GM23338 (cell line): ENCODE results near the gene ARMC9. TPM values are rescaled to one million over a fixed set of nuclear protein-coding genes. Genes with fewer than 3 reads are reported as not detected.

ENCODE experiments used
- ATAC-seq: fragments of 200-7000 bp; cut with Tn5 transposase; 3 replicates; pipeline ENCODE4 v1.9.1; 2020
- DNase-seq: peaks from one replicate; pipeline ENCODE4 v3.0.0-alpha.2; 2015; ENCODE audit warnings: low spot score
- H2AFZ ChIP-seq: fragments of 200-600 bp; sonication (generic); 2 replicates; pipeline ENCODE4 v1.8.0; 2016; ENCODE audit warnings: antibody characterized with exemption, mild to moderate bottlenecking, moderate library complexity
- H3F3A ChIP-seq: fragments of 200-600 bp; sonication (generic); replicated peaks from 2 replicates; pipeline ENCODE4 v1.8.0; 2017; ENCODE audit warnings: antibody characterized with exemption, mixed run types, low read depth
- H3K27ac ChIP-seq: fragments of 200-600 bp; sonication (generic); 2 replicates; pipeline ENCODE4 v1.6.1; 2016; ENCODE audit warnings: low read depth
- H3K27me3 ChIP-seq: fragments of 200-600 bp; sonication (generic); 2 replicates; pipeline ENCODE4 v1.8.0; 2016; ENCODE audit warnings: mild to moderate bottlenecking, mixed run types, moderate library complexity; ENCODE audit not compliant: insufficient read depth
- H3K36me3 ChIP-seq: fragments of 200-600 bp; sonication (generic); 2 replicates; pipeline ENCODE4 v1.8.0; 2016; ENCODE audit warnings: mild to moderate bottlenecking; ENCODE audit not compliant: insufficient read depth
- H3K4me1 ChIP-seq: fragments of 200-600 bp; sonication (generic); 2 replicates; pipeline ENCODE4 v1.8.0; 2016; ENCODE audit warnings: mild to moderate bottlenecking, moderate library complexity; ENCODE audit not compliant: insufficient read depth
- H3K4me2 ChIP-seq: fragments of 200-600 bp; sonication (generic); 2 replicates; pipeline ENCODE4 v1.7.1; 2017; ENCODE audit warnings: mixed run types
- H3K4me3 ChIP-seq: fragments of 200-600 bp; sonication (generic); 2 replicates; pipeline ENCODE4 v1.6.1; 2016; ENCODE audit warnings: mixed run types
- H3K79me2 ChIP-seq: fragments of 200-600 bp; sonication (generic); replicated peaks from 2 replicates; pipeline ENCODE4 v1.8.0; 2017; ENCODE audit warnings: mild to moderate bottlenecking; ENCODE audit not compliant: insufficient read depth
- H3K9me2 ChIP-seq: fragments of 200-600 bp; sonication (generic); 2 replicates; pipeline ENCODE4 v1.8.0; 2017; ENCODE audit not compliant: insufficient read depth
- H4K20me1 ChIP-seq: fragments of 200-600 bp; sonication (generic); replicated peaks from 2 replicates; pipeline ENCODE4 v1.8.0; 2017; ENCODE audit warnings: mild to moderate bottlenecking; ENCODE audit not compliant: insufficient read depth
- H3K27ac Mint-ChIP-seq: 2 replicates; pipeline ENCODE4 v1.8.0; 2020; ENCODE audit warnings: inconsistent platforms, mild to moderate bottlenecking, moderate library complexity, mixed read lengths
- H3K27me3 Mint-ChIP-seq: 3 replicates; pipeline ENCODE4 v1.8.0; 2022; ENCODE audit warnings: low read depth, mild to moderate bottlenecking, moderate library complexity, mixed read lengths, inconsistent platforms; ENCODE audit not compliant: insufficient read depth, poor library complexity
- H3K36me3 Mint-ChIP-seq: 3 replicates; pipeline ENCODE4 v1.8.0; 2021; ENCODE audit warnings: low read depth, mild to moderate bottlenecking, inconsistent platforms, moderate library complexity, mixed read lengths
- H3K4me1 Mint-ChIP-seq: 3 replicates; pipeline ENCODE4 v1.8.0; 2020; ENCODE audit warnings: mild to moderate bottlenecking, inconsistent platforms, mixed read lengths
- H3K4me3 Mint-ChIP-seq: 3 replicates; pipeline ENCODE4 v1.8.0; 2021; ENCODE audit warnings: moderate library complexity, mild to moderate bottlenecking, inconsistent platforms, mixed read lengths
- H3K9me3 Mint-ChIP-seq: 3 replicates; pipeline ENCODE4 v1.8.0; 2020; ENCODE audit warnings: moderate library complexity, mild to moderate bottlenecking, inconsistent platforms, mixed read lengths
- ETS1 ChIP-seq: IDR thresholded peaks from 2 replicates; pipeline ENCODE4 v1.6.1; 2016; ENCODE audit warnings: antibody characterized with exemption
- JUNB ChIP-seq: IDR thresholded peaks from one replicate; pipeline ENCODE4 v1.6.1; 2016; ENCODE audit warnings: antibody characterized with exemption; ENCODE audit not compliant: unreplicated experiment
- POLR2AphosphoS5 ChIP-seq: IDR thresholded peaks from 2 replicates; pipeline ENCODE4 v1.6.1; 2016; ENCODE audit warnings: antibody characterized with exemption, low read depth
- ZNF114 ChIP-seq: fragments of 250-450 bp; sonication (Bioruptor Pico); IDR thresholded peaks from 2 replicates; pipeline ENCODE4 v1.5.0; 2020; ENCODE audit warnings: mild to moderate bottlenecking, moderate library complexity
- ZNF331 ChIP-seq: fragments of 250-450 bp; sonication (Bioruptor Pico); IDR thresholded peaks from 2 replicates; pipeline ENCODE4 v1.5.0; 2020; ENCODE audit warnings: low read depth, mild to moderate bottlenecking, moderate library complexity
- polyA plus RNA-seq: library from polyadenylated mRNA; unstranded; fragments of >200 nt; fragmentation: Nextera tagmentation; extraction: Ambion mirVana; gene quantifications from 2 replicates; pipeline ENCODE4 v1.2.1, GENCODE V29; 2016
- total RNA-seq: library from RNA; depleted of rRNA; stranded (reverse); fragments of >200 nt; shearing (Covaris generic); gene quantifications from 2 replicates; pipeline ENCODE4 v1.2.3, GENCODE V29; 2014
- TF ChIP-seq, protein P1 (sequence below), 2 experiments: fragments of 200-600 bp in 1 of 2; sonication (generic) in 1 of 2; conservative IDR thresholded peaks; 2 replicates each; pipeline versions ENCODE4 v1.5.1 to v1.6.1; 2016 to 2017; ENCODE audit warnings: antibody characterized with exemption in 2 of 2, low read depth in 2 of 2, mild to moderate bottlenecking in 2 of 2, moderate library complexity in 1 of 2
- TF ChIP-seq, protein P2 (sequence below): IDR thresholded peaks from one replicate; pipeline ENCODE4 v1.6.1; 2018; ENCODE audit warnings: antibody characterized with exemption; ENCODE audit not compliant: unreplicated experiment

Gene ARMC9
- total and polyA plus RNA-seq, 2 experiments from 2014 or later = 29.2 to 56.0 TPM

DNA sequence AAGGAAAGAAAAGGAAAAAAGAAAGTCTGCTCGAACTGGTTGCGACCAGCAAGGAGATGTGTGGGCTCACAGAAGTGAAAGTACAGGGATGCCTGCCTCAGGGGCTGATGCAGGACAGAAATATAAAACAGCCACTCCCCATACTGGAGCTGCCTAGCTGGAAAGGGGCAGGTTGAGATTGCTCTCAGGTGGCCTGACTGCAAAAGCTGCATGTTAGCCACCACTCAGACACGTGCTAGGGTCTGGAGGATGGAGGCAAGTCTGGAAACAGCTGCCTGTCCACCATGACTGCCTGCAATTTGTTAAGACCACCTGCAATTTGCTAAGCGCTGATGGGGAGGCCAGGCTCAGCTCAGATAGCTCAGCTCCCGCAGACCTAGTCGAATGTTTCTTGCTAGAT, 215.0 kb downstream of the ARMC9 start:
- Histone ChIP-seq H3K4me1 (peaks cover 33% of the 10 kb centered on the region), H3K4me3 (peak overlapping the region; percentile 19), H3K27me3 (no peaks in the 10 kb centered on the region), H3K9me2 (no peaks in the 10 kb centered on the region), H3K4me2 (peak overlapping the region; percentile 83), H3K36me3 (no peaks in the 10 kb centered on the region), H3K79me2 (no peaks in the 10 kb centered on the region), H3K27ac (peak overlapping the region; percentile 84), H2AFZ (no peak overlapping the region), H4K20me1 (no peaks in the 10 kb centered on the region), H3F3A (peaks cover 10% of the 10 kb centered on the region; the same call in 1 of the 2 replicates)
- no peak overlapping the region for H3K27ac Mint-ChIP-seq
- DNase-seq (peak; percentile 30), ATAC-seq (no peak)
- peak overlapping the region; percentile 70; the same call in 1 of the 3 replicates for H3K4me3 Mint-ChIP-seq
- peaks cover 43% of the 10 kb centered on the region for H3K4me1 Mint-ChIP-seq
- H3K9me3 Mint-ChIP-seq = peaks cover 22% of the 10 kb centered on the region
- peaks cover 24% of the 10 kb centered on the region for H3K36me3 Mint-ChIP-seq
- TF ChIP-seq, protein P1, sequence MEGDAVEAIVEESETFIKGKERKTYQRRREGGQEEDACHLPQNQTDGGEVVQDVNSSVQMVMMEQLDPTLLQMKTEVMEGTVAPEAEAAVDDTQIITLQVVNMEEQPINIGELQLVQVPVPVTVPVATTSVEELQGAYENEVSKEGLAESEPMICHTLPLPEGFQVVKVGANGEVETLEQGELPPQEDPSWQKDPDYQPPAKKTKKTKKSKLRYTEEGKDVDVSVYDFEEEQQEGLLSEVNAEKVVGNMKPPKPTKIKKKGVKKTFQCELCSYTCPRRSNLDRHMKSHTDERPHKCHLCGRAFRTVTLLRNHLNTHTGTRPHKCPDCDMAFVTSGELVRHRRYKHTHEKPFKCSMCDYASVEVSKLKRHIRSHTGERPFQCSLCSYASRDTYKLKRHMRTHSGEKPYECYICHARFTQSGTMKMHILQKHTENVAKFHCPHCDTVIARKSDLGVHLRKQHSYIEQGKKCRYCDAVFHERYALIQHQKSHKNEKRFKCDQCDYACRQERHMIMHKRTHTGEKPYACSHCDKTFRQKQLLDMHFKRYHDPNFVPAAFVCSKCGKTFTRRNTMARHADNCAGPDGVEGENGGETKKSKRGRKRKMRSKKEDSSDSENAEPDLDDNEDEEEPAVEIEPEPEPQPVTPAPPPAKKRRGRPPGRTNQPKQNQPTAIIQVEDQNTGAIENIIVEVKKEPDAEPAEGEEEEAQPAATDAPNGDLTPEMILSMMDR (conservative IDR thresholded peaks at IDR 0.05; ENCODE audit: low read depth in 2 of 2) = no peak
- TF ChIP-seq ETS1 (no peak), ZNF331 (CRISPR knock-in tag) (no peak), JUNB (no peak), POLR2AphosphoS5 (no peak)
- TF ChIP-seq, protein P2, sequence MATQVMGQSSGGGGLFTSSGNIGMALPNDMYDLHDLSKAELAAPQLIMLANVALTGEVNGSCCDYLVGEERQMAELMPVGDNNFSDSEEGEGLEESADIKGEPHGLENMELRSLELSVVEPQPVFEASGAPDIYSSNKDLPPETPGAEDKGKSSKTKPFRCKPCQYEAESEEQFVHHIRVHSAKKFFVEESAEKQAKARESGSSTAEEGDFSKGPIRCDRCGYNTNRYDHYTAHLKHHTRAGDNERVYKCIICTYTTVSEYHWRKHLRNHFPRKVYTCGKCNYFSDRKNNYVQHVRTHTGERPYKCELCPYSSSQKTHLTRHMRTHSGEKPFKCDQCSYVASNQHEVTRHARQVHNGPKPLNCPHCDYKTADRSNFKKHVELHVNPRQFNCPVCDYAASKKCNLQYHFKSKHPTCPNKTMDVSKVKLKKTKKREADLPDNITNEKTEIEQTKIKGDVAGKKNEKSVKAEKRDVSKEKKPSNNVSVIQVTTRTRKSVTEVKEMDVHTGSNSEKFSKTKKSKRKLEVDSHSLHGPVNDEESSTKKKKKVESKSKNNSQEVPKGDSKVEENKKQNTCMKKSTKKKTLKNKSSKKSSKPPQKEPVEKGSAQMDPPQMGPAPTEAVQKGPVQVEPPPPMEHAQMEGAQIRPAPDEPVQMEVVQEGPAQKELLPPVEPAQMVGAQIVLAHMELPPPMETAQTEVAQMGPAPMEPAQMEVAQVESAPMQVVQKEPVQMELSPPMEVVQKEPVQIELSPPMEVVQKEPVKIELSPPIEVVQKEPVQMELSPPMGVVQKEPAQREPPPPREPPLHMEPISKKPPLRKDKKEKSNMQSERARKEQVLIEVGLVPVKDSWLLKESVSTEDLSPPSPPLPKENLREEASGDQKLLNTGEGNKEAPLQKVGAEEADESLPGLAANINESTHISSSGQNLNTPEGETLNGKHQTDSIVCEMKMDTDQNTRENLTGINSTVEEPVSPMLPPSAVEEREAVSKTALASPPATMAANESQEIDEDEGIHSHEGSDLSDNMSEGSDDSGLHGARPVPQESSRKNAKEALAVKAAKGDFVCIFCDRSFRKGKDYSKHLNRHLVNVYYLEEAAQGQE = no peak
- peaks cover 14% of the 10 kb centered on the region for H3K27me3 Mint-ChIP-seq

GRCh38 chr2:231413921-231414476, 215.6 kb downstream of the ARMC9 start:
- H3K9me3 Mint-ChIP-seq = peaks cover 17% of the 10 kb centered on the region
- peaks cover 10% of the 10 kb centered on the region; the same call in 1 of the 2 replicates for H3F3A ChIP-seq
- DNase-seq = peak; percentile 37
- H4K20me1 ChIP-seq = no peaks in the 10 kb centered on the region
- peak overlapping the region; percentile 46 for H3K4me3 Mint-ChIP-seq
- no peaks in the 10 kb centered on the region for H3K9me2 ChIP-seq
- H3K79me2 ChIP-seq = no peaks in the 10 kb centered on the region
- H3K27ac ChIP-seq = peak overlapping the region; percentile 84
- peak overlapping the region; percentile 33; the same call in 1 of the 2 replicates for H3K27ac Mint-ChIP-seq
- H2AFZ ChIP-seq = no peak overlapping the region
- no peaks in the 10 kb centered on the region for H3K36me3 ChIP-seq
- peak overlapping the region; percentile 19 for H3K4me3 ChIP-seq
- H3K4me1 Mint-ChIP-seq = peaks cover 40% of the 10 kb centered on the region
- H3K4me1 ChIP-seq = peaks cover 30% of the 10 kb centered on the region
- H3K4me2 ChIP-seq = peak overlapping the region; percentile 83
- H3K27me3 ChIP-seq = no peaks in the 10 kb centered on the region
- peaks cover 20% of the 10 kb centered on the region for H3K36me3 Mint-ChIP-seq
- peaks cover 14% of the 10 kb centered on the region for H3K27me3 Mint-ChIP-seq
- no peak for ATAC-seq
- no peak for TF ChIP-seq ZNF331 (CRISPR knock-in tag)
- no peak for TF ChIP-seq ZNF114 (CRISPR knock-in tag)
- TF ChIP-seq, protein P1 (conservative IDR thresholded peaks at IDR 0.05; ENCODE audit: low read depth in 2 of 2) = no peak
